Measurements from ENCODE around the gene SLC25A11. TPM values are rescaled to one million over a fixed set of nuclear protein-coding genes. Genes with fewer than 3 reads are reported as not detected.

The SLC25A11 gene
- total and polyA plus RNA-seq, 2 donors (not counting 1 experiment from before 2014, with no cell fraction given), result 29.2 to 59.3 TPM

GRCh38 chr17:4903051-4903818 lies 36.6 kb downstream of the SLC25A11 start, which contains the start of gene CHRNE:
Gene CHRNE, minus strand, starts transcription at chr17:4903098. Its CDS starts 35 bp downstream, at chr17:4903063.
- Histone ChIP-seq H3K36me3 (ENCODE audit: control insufficient read depth, insufficient read depth, low read length) (peaks cover 2% of the 10 kb centered on the region), H3K9me3 (ENCODE audit: control insufficient read depth, insufficient read depth, low read depth, low read length) (no peaks in the 10 kb centered on the region), H3K27ac (ENCODE audit: insufficient read depth, low read length) (no peak within 1 kb of the TSS), H3K4me3 (replicated peaks in 1 of 4; ENCODE audit: control extremely low read depth in 1 of 4, insufficient read depth in 1 of 4, low read depth in 3 of 4, low read length in 4 of 4) (no peak within 1 kb of the TSS), H3K4me2 (ENCODE audit: extremely low read depth, insufficient read depth, low read length) (no peak within 1 kb of the TSS), H3K4me1 (ENCODE audit: control insufficient read depth, extremely low read depth, insufficient read depth, low read length) (peaks cover 4% of the 10 kb centered on the region), H3K79me2 (ENCODE audit: control insufficient read depth, insufficient read depth, low read length) (no peaks in the 10 kb centered on the region), H4K20me1 (ENCODE audit: control insufficient read depth, extremely low read depth, insufficient read depth, low read length) (no peaks in the 10 kb centered on the region), H3K27me3 (ENCODE audit: control insufficient read depth, insufficient read depth, low read length) (peaks cover 2% of the 10 kb centered on the region), H3K9ac (ENCODE audit: insufficient read depth, low read length) (no peak within 1 kb of the TSS), H2AFZ (ENCODE audit: low read length) (no peak within 1 kb of the TSS)
- TF ChIP-seq EZH2 (IDR thresholded peaks at IDR 0.05; ENCODE audit: low read length, missing control alignments) (no peak), CTCF (conservative IDR thresholded peaks at IDR 0.05 in 1 of 2, IDR thresholded peaks at IDR 0.05 in 1 of 2; ENCODE audit: low read depth in 1 of 2, low read length in 2 of 2) (peak; percentile 64 to 86)
- DNase-seq (ENCODE audit: low read depth in 2 of 2), result peak; percentile 68 to 79

DNA sequence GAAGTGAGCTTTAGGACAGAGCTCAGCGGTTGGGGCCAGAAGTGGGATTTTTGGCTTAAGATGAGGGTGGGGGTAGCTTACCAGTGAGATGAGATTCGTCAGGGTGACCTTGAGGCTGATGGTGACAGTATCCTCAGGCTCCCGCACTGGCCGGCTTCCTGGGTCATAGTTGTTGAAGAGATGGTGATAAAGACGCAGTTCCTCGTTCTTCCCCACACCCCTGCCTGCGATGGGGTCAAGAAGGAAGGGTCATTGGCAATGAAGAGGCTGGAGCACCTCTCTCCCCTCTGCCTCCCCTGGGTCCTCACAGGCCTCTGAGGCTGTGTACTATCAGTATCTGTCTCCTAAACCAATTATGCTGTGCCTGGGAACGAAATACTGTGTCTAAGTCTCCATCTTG lies 37.3 kb downstream of the SLC25A11 start:
- Histone ChIP-seq H3K36me3 (ENCODE audit: control insufficient read depth, insufficient read depth, low read length) (peaks cover 2% of the 10 kb centered on the region), H3K4me2 (ENCODE audit: extremely low read depth, insufficient read depth, low read length) (no peak overlapping the region), H3K9ac (ENCODE audit: insufficient read depth, low read length) (no peak overlapping the region), H3K27ac (ENCODE audit: insufficient read depth, low read length) (no peak overlapping the region), H2AFZ (ENCODE audit: low read length) (no peak overlapping the region), H3K4me3 (replicated peaks in 1 of 4; ENCODE audit: control extremely low read depth in 1 of 4, insufficient read depth in 1 of 4, low read depth in 3 of 4, low read length in 4 of 4) (no peak overlapping the region), H3K9me3 (ENCODE audit: control insufficient read depth, insufficient read depth, low read depth, low read length) (no peaks in the 10 kb centered on the region), H4K20me1 (ENCODE audit: control insufficient read depth, extremely low read depth, insufficient read depth, low read length) (no peaks in the 10 kb centered on the region), H3K4me1 (ENCODE audit: control insufficient read depth, extremely low read depth, insufficient read depth, low read length) (peaks cover 4% of the 10 kb centered on the region), H3K27me3 (ENCODE audit: control insufficient read depth, insufficient read depth, low read length) (peaks cover 2% of the 10 kb centered on the region), H3K79me2 (ENCODE audit: control insufficient read depth, insufficient read depth, low read length) (no peaks in the 10 kb centered on the region)
- TF ChIP-seq EZH2 (IDR thresholded peaks at IDR 0.05; ENCODE audit: low read length, missing control alignments), result no peak
- TF ChIP-seq CTCF (conservative IDR thresholded peaks at IDR 0.05 in 1 of 2, IDR thresholded peaks at IDR 0.05 in 1 of 2; ENCODE audit: low read depth in 1 of 2, low read length in 2 of 2), result no peak
- no peak for DNase-seq (ENCODE audit: low read depth in 2 of 2)

DNA sequence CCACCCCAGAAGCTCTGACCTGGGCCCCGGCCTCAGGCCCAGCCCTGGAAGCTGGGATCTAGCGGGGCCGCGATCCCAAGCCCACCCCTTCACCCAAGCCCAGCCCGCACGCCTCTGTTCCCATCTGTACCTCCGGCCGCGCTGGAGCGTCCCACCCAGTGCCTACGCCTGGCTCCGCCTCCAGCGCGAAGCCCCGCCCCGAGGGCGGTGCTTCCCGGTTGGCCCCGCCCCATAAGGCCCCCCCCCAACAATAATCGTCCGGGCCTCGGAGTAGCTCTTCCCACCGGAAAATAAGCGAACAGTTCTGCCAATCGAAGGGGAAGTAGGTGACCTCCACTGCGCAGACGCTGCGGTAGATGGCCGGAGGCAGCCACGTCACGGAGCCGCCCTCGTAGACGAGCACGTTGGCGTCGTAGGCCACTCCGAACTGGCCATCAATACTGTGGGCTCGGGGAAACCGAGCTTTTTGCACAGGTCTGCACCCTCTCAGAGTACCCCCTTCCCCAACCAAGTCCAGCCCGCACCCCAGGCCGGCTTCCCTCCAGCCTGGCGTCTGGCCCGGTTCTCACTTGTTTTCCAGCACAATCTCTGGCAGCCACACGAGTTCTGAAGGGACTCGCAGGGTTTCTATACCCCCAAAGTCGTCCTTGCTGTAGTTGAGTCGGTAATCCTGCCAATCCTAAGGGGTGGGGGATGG lies 38.0 kb downstream of the SLC25A11 start:
- no peak overlapping the region for H3K27ac ChIP-seq (ENCODE audit: insufficient read depth, low read length)
- TF ChIP-seq EZH2 (IDR thresholded peaks at IDR 0.05; ENCODE audit: low read length, missing control alignments), result no peak
- TF ChIP-seq CTCF (conservative IDR thresholded peaks at IDR 0.05 in 1 of 2, IDR thresholded peaks at IDR 0.05 in 1 of 2; ENCODE audit: low read depth in 1 of 2, low read length in 2 of 2), result no peak
- DNase-seq (ENCODE audit: low read depth in 2 of 2), result peak in 1 of 2 donors; percentile 18
- no peak overlapping the region for H3K4me2 ChIP-seq (ENCODE audit: extremely low read depth, insufficient read depth, low read length)
- H4K20me1 ChIP-seq (ENCODE audit: control insufficient read depth, extremely low read depth, insufficient read depth, low read length), result no peaks in the 10 kb centered on the region
- H3K9ac ChIP-seq (ENCODE audit: insufficient read depth, low read length), result no peak overlapping the region
- no peaks in the 10 kb centered on the region for H3K79me2 ChIP-seq (ENCODE audit: control insufficient read depth, insufficient read depth, low read length)
- peaks cover 5% of the 10 kb centered on the region for H3K36me3 ChIP-seq (ENCODE audit: control insufficient read depth, insufficient read depth, low read length)
- peaks cover 4% of the 10 kb centered on the region for H3K4me1 ChIP-seq (ENCODE audit: control insufficient read depth, extremely low read depth, insufficient read depth, low read length)
- H3K9me3 ChIP-seq (ENCODE audit: control insufficient read depth, insufficient read depth, low read depth, low read length), result no peaks in the 10 kb centered on the region
- H3K4me3 ChIP-seq (replicated peaks in 1 of 4; ENCODE audit: control extremely low read depth in 1 of 4, insufficient read depth in 1 of 4, low read depth in 3 of 4, low read length in 4 of 4), result no peak overlapping the region
- no peak overlapping the region for H2AFZ ChIP-seq (ENCODE audit: low read length)
- peaks cover 2% of the 10 kb centered on the region for H3K27me3 ChIP-seq (ENCODE audit: control insufficient read depth, insufficient read depth, low read length)

Measured in fibroblast of lung (primary cell).